CD14-positive monocyte (primary cell): ENCODE data around the gene AFAP1L1. TPM values are rescaled to one million over a fixed set of nuclear protein-coding genes. Genes with fewer than 3 reads are reported as not detected.

Experiments
- DNase-seq, 3 donors: peaks; one replicate each; pipeline ENCODE4 v3.0.0-alpha.2; 2011 to 2022
- H2AFZ ChIP-seq: 2 replicates; pipeline ENCODE4 v1.6.0; 2012; ENCODE audit warnings: mild to moderate bottlenecking, low read depth, low read length, inconsistent platforms; ENCODE audit not compliant: insufficient read depth, poor library complexity, severe bottlenecking
- H3K27ac ChIP-seq, 2 donors: 1 replicate in 1 of 2; 2 replicates in 1 of 2; pipeline ENCODE4 v1.5.1; 2012 to 2013; ENCODE audit warnings: low read length in 2 of 2, control low read depth in 1 of 2, inconsistent platforms in 1 of 2, low read depth in 1 of 2, mild to moderate bottlenecking in 1 of 2
- H3K27me3 ChIP-seq, 2 donors: one replicate each; pipeline versions ENCODE4 v1.6.0 to v1.6.1; 2011 to 2013; ENCODE audit warnings: low read length in 2 of 2; ENCODE audit not compliant: control insufficient read depth in 2 of 2, insufficient read depth in 2 of 2
- H3K36me3 ChIP-seq, 2 donors: replicated peaks in 1 of 2; 1 replicate in 1 of 2; 2 replicates in 1 of 2; pipeline versions ENCODE4 v1.5.1 to v1.6.1; 2012 to 2013; ENCODE audit warnings: low read length in 2 of 2, control low read depth in 1 of 2, inconsistent platforms in 1 of 2, mild to moderate bottlenecking in 1 of 2; ENCODE audit not compliant: insufficient read depth in 2 of 2, control insufficient read depth in 1 of 2
- H3K4me1 ChIP-seq, 2 donors: 1 replicate in 1 of 2; 2 replicates in 1 of 2; pipeline versions ENCODE4 v1.5.1 to v1.6.1; 2012 to 2013; ENCODE audit warnings: low read length in 2 of 2, control low read depth in 1 of 2, inconsistent platforms in 1 of 2, mild to moderate bottlenecking in 1 of 2, moderate library complexity in 1 of 2; ENCODE audit not compliant: insufficient read depth in 2 of 2, control insufficient read depth in 1 of 2
- H3K4me2 ChIP-seq: replicated peaks from 2 replicates; pipeline ENCODE3; 2012; ENCODE audit warnings: low read length, moderate library complexity, mild to moderate bottlenecking; ENCODE audit not compliant: poor library complexity, severe bottlenecking; ENCODE audit errors: extremely low read depth
- H3K4me3 ChIP-seq, 3 experiments: fragments of 200-600 bp in 1 of 3; sonication (generic) in 1 of 3; replicated peaks in 1 of 3; 1 replicate in 2 of 3; 2 replicates in 1 of 3; pipeline ENCODE4 v1.5.1; 2011 to 2013; ENCODE audit warnings: low read length in 3 of 3, mild to moderate bottlenecking in 3 of 3, control low read depth in 2 of 3, low read depth in 2 of 3, inconsistent platforms in 1 of 3, moderate library complexity in 1 of 3
- H3K79me2 ChIP-seq: 2 replicates; pipeline ENCODE4 v1.6.0; 2012; ENCODE audit warnings: mild to moderate bottlenecking, control low read depth, inconsistent platforms, low read length, moderate library complexity; ENCODE audit not compliant: insufficient read depth
- H3K9ac ChIP-seq: 2 replicates; pipeline ENCODE4 v1.6.0; 2017; ENCODE audit warnings: low read length, mild to moderate bottlenecking; ENCODE audit not compliant: insufficient read depth, poor library complexity, severe bottlenecking
- H3K9me3 ChIP-seq, 2 donors: replicated peaks in 1 of 2; 1 replicate in 1 of 2; 2 replicates in 1 of 2; pipeline versions ENCODE4 v1.5.1 to v1.6.1; 2012 to 2013; ENCODE audit warnings: low read length in 2 of 2, control low read depth in 1 of 2; ENCODE audit not compliant: control insufficient read depth in 1 of 2, insufficient read depth in 1 of 2
- H4K20me1 ChIP-seq: 2 replicates; pipeline ENCODE4 v1.6.0; 2012; ENCODE audit warnings: mild to moderate bottlenecking, low read length, control low read depth, moderate library complexity; ENCODE audit not compliant: insufficient read depth
- H3K27ac Mint-ChIP-seq, 7 donors: one replicate each; pipeline ENCODE4 v1.8.0; 2020; ENCODE audit warnings: mild to moderate bottlenecking in 7 of 7, mixed read lengths in 7 of 7, moderate library complexity in 6 of 7, inconsistent platforms in 2 of 7
- H3K27me3 Mint-ChIP-seq, 3 donors: one replicate each; pipeline ENCODE4 v1.8.0; 2021 to 2022; ENCODE audit warnings: low read depth in 3 of 3, mild to moderate bottlenecking in 3 of 3, mixed read lengths in 3 of 3, moderate library complexity in 3 of 3, inconsistent platforms in 1 of 3
- H3K36me3 Mint-ChIP-seq, 2 donors: one replicate each; pipeline ENCODE4 v1.8.0; 2020; ENCODE audit warnings: mixed read lengths in 2 of 2, inconsistent platforms in 1 of 2, mild to moderate bottlenecking in 1 of 2
- H3K4me1 Mint-ChIP-seq: one replicate; pipeline ENCODE4 v1.8.0; 2020; ENCODE audit warnings: mild to moderate bottlenecking, mixed read lengths
- H3K4me3 Mint-ChIP-seq, 2 donors: one replicate each; pipeline ENCODE4 v1.8.0; 2020; ENCODE audit warnings: mild to moderate bottlenecking in 2 of 2, mixed read lengths in 2 of 2, moderate library complexity in 1 of 2
- H3K9me3 Mint-ChIP-seq, 7 donors: one replicate each; pipeline ENCODE4 v1.8.0; 2020 to 2022; ENCODE audit warnings: mixed read lengths in 7 of 7, mild to moderate bottlenecking in 6 of 7, moderate library complexity in 6 of 7, inconsistent platforms in 2 of 7
- WGBS: methylation state at CpG from one replicate; pipeline ENCODE4 v1.1.5; 2013; ENCODE audit warnings: missing lambda C conversion rate; ENCODE audit not compliant: insufficient coverage; 5-methylcytosine and 5-hydroxymethylcytosine counted together
- intact Hi-C, 2 donors: fragments of 100-400 bp; cut with micrococcal nuclease; formaldehyde crosslinking; loops; one replicate each; pipeline versions ENCODE4 v1.15.0 to v1.15.1; 2023
- polyA plus RNA-seq, 3 donors: library from polyadenylated mRNA; depleted of rRNA in 1 of 3; unstranded in 2 of 3; stranded (reverse) in 1 of 3; fragments of 300-500 nt in 2 of 3; fragments of >200 nt in 1 of 3; fragmentation: Illumina TruSeq in 2 of 3; gene quantifications; 1 replicate in 2 of 3; 2 replicates in 1 of 3; pipeline ENCODE4 v1.2.3, GENCODE V29; 2012 to 2021
- TF ChIP-seq, protein P1 (sequence below): fragments of 200-600 bp; IDR thresholded peaks from one replicate; pipeline ENCODE4 v1.8.0; 2022; ENCODE audit warnings: antibody characterized with exemption, mild to moderate bottlenecking

Gene AFAP1L1
- polyA plus RNA-seq, 3 donors: not detected

GRCh38 chr5:149378241-149378820 is 106.7 kb downstream of the AFAP1L1 start:
- no peak overlapping the region for H3K9ac ChIP-seq
- H3K4me1 ChIP-seq: no peaks in the 10 kb centered on the region

DNA sequence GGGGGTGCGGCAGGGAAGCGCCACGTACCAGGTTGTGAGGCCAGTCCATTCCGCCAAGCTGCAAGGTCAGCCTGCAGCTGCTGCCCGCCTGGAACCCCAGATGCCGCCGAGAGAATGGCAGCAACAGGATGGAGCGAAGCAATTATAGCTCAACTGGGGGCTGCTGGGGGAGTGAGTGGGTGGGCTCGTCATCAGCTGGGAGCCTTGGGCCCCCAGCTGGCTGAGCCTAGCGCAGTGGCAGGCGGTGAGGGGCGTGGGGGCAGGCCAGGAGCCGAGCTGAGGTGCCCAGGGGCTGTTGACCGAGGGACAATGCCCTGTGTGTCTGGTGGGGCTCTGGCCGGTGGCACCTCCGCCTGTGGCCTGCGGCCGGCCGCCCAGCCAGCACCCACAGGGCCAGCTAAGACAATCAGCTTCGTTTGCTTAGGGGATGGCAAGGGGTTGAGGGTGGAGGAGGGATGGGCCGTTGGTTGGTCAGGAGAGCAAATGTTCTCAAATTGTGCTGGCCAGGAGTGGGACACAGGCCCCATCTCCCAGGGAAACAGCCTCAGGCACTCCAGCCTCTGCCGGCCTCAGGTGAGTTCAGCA is 107.6 kb downstream of the AFAP1L1 start, which contains the start of gene IL17B:
IL17B (minus strand) TSS at position 116 of the 585 bp plus-strand sequence; CDS start at position 49, 67 bp downstream.
- no peaks in the 10 kb centered on the region for H3K4me1 ChIP-seq
- Mint-ChIP-seq H3K4me3 (no peak within 1 kb of the TSS), H3K4me1 (peaks cover 4% of the 10 kb centered on the region), H3K27me3 (peaks cover 1 to 5% (median 1%) of the 10 kb centered on the region in 3 donors), H3K9me3 (peaks cover 0 to 2% (median 0%) of the 10 kb centered on the region in 7 donors), H3K36me3 (no peaks in the 10 kb centered on the region), H3K27ac (peak within 1 kb of the TSS in 1 of 7 donors; percentile 28)
- H3K9me3 ChIP-seq: no peaks in the 10 kb centered on the region
- no peak within 1 kb of the TSS for H2AFZ ChIP-seq
- H3K27me3 ChIP-seq: no peaks in the 10 kb centered on the region
- H3K36me3 ChIP-seq: no peaks in the 10 kb centered on the region
- TF ChIP-seq, protein P1, sequence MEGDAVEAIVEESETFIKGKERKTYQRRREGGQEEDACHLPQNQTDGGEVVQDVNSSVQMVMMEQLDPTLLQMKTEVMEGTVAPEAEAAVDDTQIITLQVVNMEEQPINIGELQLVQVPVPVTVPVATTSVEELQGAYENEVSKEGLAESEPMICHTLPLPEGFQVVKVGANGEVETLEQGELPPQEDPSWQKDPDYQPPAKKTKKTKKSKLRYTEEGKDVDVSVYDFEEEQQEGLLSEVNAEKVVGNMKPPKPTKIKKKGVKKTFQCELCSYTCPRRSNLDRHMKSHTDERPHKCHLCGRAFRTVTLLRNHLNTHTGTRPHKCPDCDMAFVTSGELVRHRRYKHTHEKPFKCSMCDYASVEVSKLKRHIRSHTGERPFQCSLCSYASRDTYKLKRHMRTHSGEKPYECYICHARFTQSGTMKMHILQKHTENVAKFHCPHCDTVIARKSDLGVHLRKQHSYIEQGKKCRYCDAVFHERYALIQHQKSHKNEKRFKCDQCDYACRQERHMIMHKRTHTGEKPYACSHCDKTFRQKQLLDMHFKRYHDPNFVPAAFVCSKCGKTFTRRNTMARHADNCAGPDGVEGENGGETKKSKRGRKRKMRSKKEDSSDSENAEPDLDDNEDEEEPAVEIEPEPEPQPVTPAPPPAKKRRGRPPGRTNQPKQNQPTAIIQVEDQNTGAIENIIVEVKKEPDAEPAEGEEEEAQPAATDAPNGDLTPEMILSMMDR: no peak
- intact Hi-C loops: no loop called here
- H3K79me2 ChIP-seq: no peaks in the 10 kb centered on the region
- 93% methylated on average over 17 of the region's 22 CpGs for WGBS
- no peak within 1 kb of the TSS for H3K4me2 ChIP-seq
- DNase-seq: no peak
- no peak within 1 kb of the TSS for H3K9ac ChIP-seq
- no peak within 1 kb of the TSS for H3K27ac ChIP-seq
- no peak within 1 kb of the TSS for H3K4me3 ChIP-seq
- H4K20me1 ChIP-seq: no peaks in the 10 kb centered on the region

More at GRCh38 chr5:149378241-149378820, 106.7 kb downstream of the AFAP1L1 start:
- H3K9me3 ChIP-seq: no peaks in the 10 kb centered on the region
- H3K4me3 ChIP-seq: no peak overlapping the region
- H3K79me2 ChIP-seq: no peaks in the 10 kb centered on the region
- intact Hi-C loops: no loop called here
- Mint-ChIP-seq H3K4me3 (no peak overlapping the region), H3K27me3 (peaks cover 1 to 6% (median 1%) of the 10 kb centered on the region in 3 donors), H3K9me3 (peaks cover 0 to 2% (median 0%) of the 10 kb centered on the region in 7 donors), H3K36me3 (no peaks in the 10 kb centered on the region), H3K4me1 (peaks cover 4% of the 10 kb centered on the region), H3K27ac (peak overlapping the region in 1 of 7 donors; percentile 28)
- no peaks in the 10 kb centered on the region for H3K36me3 ChIP-seq
- no peak overlapping the region for H2AFZ ChIP-seq
- WGBS: 96% methylated on average over 3 of the region's 5 CpGs
- H4K20me1 ChIP-seq: no peaks in the 10 kb centered on the region
- DNase-seq: no peak
- TF ChIP-seq, protein P1: no peak
- H3K27ac ChIP-seq: no peak overlapping the region
- no peak overlapping the region for H3K4me2 ChIP-seq
- H3K27me3 ChIP-seq: no peaks in the 10 kb centered on the region
